ENCODE measurements around the gene PPEF2. TPM values are rescaled to one million over a fixed set of nuclear protein-coding genes. Genes with fewer than 3 reads are reported as not detected.
"Not testable (repeated sequence)": the region's sequence is repeated elsewhere in the genome, so short reads cannot be mapped to it uniquely, and the experiment has no call there.

Gene PPEF2
- total RNA-seq, 3 donors from 2014 or later (not counting 1 experiment from before 2014, with no cell fraction given): 0.21 to 0.33 (median 0.32) TPM

GRCh38 chr4:75912968-75913367, 10.7 kb upstream of the PPEF2 start:
- Histone ChIP-seq H3K9me3 (ENCODE audit: control insufficient read depth, insufficient read depth, low read length) (no peaks in the 10 kb centered on the region), H3K4me1 (ENCODE audit: control insufficient read depth, insufficient read depth, low read length) (no peaks in the 10 kb centered on the region), H3K27me3 (ENCODE audit: control insufficient read depth, insufficient read depth, low read length) (no peaks in the 10 kb centered on the region), H3K27ac (ENCODE audit: low read length) (no peak overlapping the region), H3K4me3 (ENCODE audit: low read length) (no peak overlapping the region), H3K36me3 (ENCODE audit: control insufficient read depth, insufficient read depth, low read length) (peaks cover 7% of the 10 kb centered on the region)
- DNase-seq (no peak), ATAC-seq (no peak)
- 97% methylated on average over 5 of the region's 6 CpGs for WGBS (ENCODE audit: insufficient coverage)
- no peaks in the 10 kb centered on the region for H3K36me3 Mint-ChIP-seq
- intact Hi-C loops (cut with micrococcal nuclease): no loop called here
- no peak overlapping the region for H3K27ac Mint-ChIP-seq
- TF ChIP-seq CTCF (IDR thresholded peaks at IDR 0.05): no peak
- H3K4me1 Mint-ChIP-seq: no peaks in the 10 kb centered on the region
- H3K27me3 Mint-ChIP-seq (ENCODE audit: low read depth in 2 of 2): no peaks in the 10 kb centered on the region
- H3K4me3 Mint-ChIP-seq: no peak overlapping the region
- no peaks in the 10 kb centered on the region for H3K9me3 Mint-ChIP-seq

GRCh38 chr4:75910831-75911230, 8.6 kb upstream of the PPEF2 start:
- H3K9me3 ChIP-seq (ENCODE audit: control insufficient read depth, insufficient read depth, low read length); DNase-seq; ATAC-seq; H3K4me1 ChIP-seq (ENCODE audit: control insufficient read depth, insufficient read depth, low read length); H3K4me1 Mint-ChIP-seq; H3K27me3 ChIP-seq (ENCODE audit: control insufficient read depth, insufficient read depth, low read length); H3K4me3 Mint-ChIP-seq; intact Hi-C loops (cut with micrococcal nuclease); H3K4me3 ChIP-seq (ENCODE audit: low read length); H3K9me3 Mint-ChIP-seq; H3K27ac Mint-ChIP-seq; H3K36me3 ChIP-seq (ENCODE audit: control insufficient read depth, insufficient read depth, low read length); H3K27ac ChIP-seq (ENCODE audit: low read length); H3K36me3 Mint-ChIP-seq; H3K27me3 Mint-ChIP-seq (ENCODE audit: low read depth in 2 of 2): not testable (repeated sequence)
- 96% methylated on average over 6 of the region's 6 CpGs for WGBS (ENCODE audit: insufficient coverage)

- no peak for TF ChIP-seq CTCF (IDR thresholded peaks at IDR 0.05)
- Mint-ChIP-seq H3K27ac (no peak overlapping the region), H3K27me3 (ENCODE audit: low read depth in 2 of 2) (no peaks in the 10 kb centered on the region), H3K36me3 (no peaks in the 10 kb centered on the region), H3K4me3 (no peak overlapping the region), H3K4me1 (no peaks in the 10 kb centered on the region), H3K9me3 (no peaks in the 10 kb centered on the region)
- ATAC-seq (no peak), DNase-seq (no peak)
- intact Hi-C loops (cut with micrococcal nuclease): no loop called here
- no peak overlapping the region for H3K4me3 ChIP-seq (ENCODE audit: low read length)
- 68% methylated on average over 3 of the region's 5 CpGs for WGBS (ENCODE audit: insufficient coverage)
- no peaks in the 10 kb centered on the region for H3K9me3 ChIP-seq (ENCODE audit: control insufficient read depth, insufficient read depth, low read length)
- H3K27ac ChIP-seq (ENCODE audit: low read length): no peak overlapping the region
- no peaks in the 10 kb centered on the region for H3K36me3 ChIP-seq (ENCODE audit: control insufficient read depth, insufficient read depth, low read length)
- no peaks in the 10 kb centered on the region for H3K27me3 ChIP-seq (ENCODE audit: control insufficient read depth, insufficient read depth, low read length)
- no peaks in the 10 kb centered on the region for H3K4me1 ChIP-seq (ENCODE audit: control insufficient read depth, insufficient read depth, low read length)
These were observed 7.2 kb upstream of the PPEF2 start for GRCh38 chr4:75909405-75909804.

- Mint-ChIP-seq H3K4me1 (no peaks in the 10 kb centered on the region), H3K36me3 (no peaks in the 10 kb centered on the region)
These were observed 6.3 kb upstream of the PPEF2 start for GRCh38 chr4:75908555-75908954.

More at GRCh38 chr4:75908555-75908954, 6.3 kb upstream of the PPEF2 start:
- Histone ChIP-seq H3K36me3 (ENCODE audit: control insufficient read depth, insufficient read depth, low read length) (no peaks in the 10 kb centered on the region), H3K4me1 (ENCODE audit: control insufficient read depth, insufficient read depth, low read length) (no peaks in the 10 kb centered on the region), H3K9me3 (ENCODE audit: control insufficient read depth, insufficient read depth, low read length) (no peaks in the 10 kb centered on the region), H3K4me3 (ENCODE audit: low read length) (no peak overlapping the region), H3K27me3 (ENCODE audit: control insufficient read depth, insufficient read depth, low read length) (no peaks in the 10 kb centered on the region), H3K27ac (ENCODE audit: low read length) (no peak overlapping the region)
- Mint-ChIP-seq H3K4me3 (no peak overlapping the region), H3K27ac (no peak overlapping the region), H3K9me3 (no peaks in the 10 kb centered on the region), H3K27me3 (ENCODE audit: low read depth in 2 of 2) (no peaks in the 10 kb centered on the region)
- WGBS (ENCODE audit: insufficient coverage): 56% methylated on average over 3 of the region's 3 CpGs
- TF ChIP-seq CTCF (IDR thresholded peaks at IDR 0.05): no peak
- ATAC-seq (no peak), DNase-seq (no peak)
- intact Hi-C loops (cut with micrococcal nuclease): no loop called here

Measured in natural killer cell (primary cell).